Astrocyte of the cerebellum (primary cell): ENCODE data around the gene CBLN4.

Experiments
- DNase-seq: peaks from one replicate; pipeline ENCODE4 v3.0.0-alpha.2; 2011; ENCODE audit warnings: low read depth
- H3K4me3 ChIP-seq: 2 replicates; pipeline ENCODE4 v1.5.1; 2011; ENCODE audit warnings: mild to moderate bottlenecking, low read depth, low read length, moderate library complexity
- CTCF ChIP-seq: IDR thresholded peaks from 2 replicates; pipeline ENCODE4 v1.5.1; 2012; ENCODE audit warnings: low read length, low read depth, moderate library complexity, mild to moderate bottlenecking; ENCODE audit errors: missing control alignments
- in situ Hi-C: cut with HindIII; loops from 2 replicates; pipeline ENCODE4 v1.10.0; 2017; ENCODE audit warnings: low sequenced_read_pairs

CBLN4 gene

GRCh38 chr20:56005389-56005715 lies at the start of gene CBLN4:
TSS of gene CBLN4 (minus strand) at chr20:56005519. CDS start at chr20:56004171, 1,348 bp downstream.
- DNase-seq, result no peak

DNA sequence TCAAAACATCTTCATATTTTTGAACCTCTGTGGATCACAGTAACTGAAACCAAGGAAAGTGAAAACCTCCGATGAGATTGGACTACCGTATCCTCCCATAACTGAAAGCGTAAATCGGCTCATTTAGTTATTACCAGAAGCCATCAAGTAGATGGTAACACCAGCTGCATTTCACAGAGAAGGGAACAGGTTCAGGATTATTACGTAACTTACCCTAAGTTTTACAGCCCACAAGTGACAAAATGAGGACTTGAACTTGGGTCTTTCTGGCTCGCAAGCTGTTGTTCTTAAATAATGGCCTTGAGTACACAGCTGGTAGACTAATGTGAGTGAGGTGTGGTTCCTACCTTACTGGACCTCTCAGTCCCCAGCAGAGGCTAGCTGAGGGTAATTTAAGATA lies 37.9 kb upstream of the CBLN4 start:
- in situ Hi-C loops, result no loop called here
- no peak overlapping the region for H3K4me3 ChIP-seq
- no peak for DNase-seq
- no peak for TF ChIP-seq CTCF

More at GRCh38 chr20:56005389-56005715, at the start of gene CBLN4:
- in situ Hi-C loops, result no loop called here
- TF ChIP-seq CTCF, result no peak
- no peak within 1 kb of the TSS for H3K4me3 ChIP-seq

GRCh38 chr20:56032251-56032650 lies 26.9 kb upstream of the CBLN4 start:
- no peak for DNase-seq
- no peak for TF ChIP-seq CTCF
- in situ Hi-C loops, result no loop called here

DNA sequence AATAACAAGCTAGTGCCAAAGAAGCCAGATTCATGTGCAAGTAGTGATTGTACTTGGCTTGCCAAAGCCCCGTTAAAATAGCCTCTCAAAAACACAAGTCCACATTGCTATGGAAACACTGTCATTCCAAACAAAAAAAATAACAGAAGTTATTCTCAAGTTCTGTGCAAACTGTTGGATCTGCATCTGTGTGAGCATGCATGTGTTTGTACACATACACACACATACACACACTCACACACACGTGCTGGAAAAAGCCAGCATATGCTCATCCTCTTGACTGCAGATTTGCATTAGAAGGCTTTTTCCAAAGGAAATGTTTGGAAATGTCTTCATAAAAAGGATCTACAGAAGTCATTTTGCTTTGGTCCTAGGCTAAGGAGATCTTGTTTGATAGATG lies 13.4 kb upstream of the CBLN4 start:
- no peak for TF ChIP-seq CTCF
- no peak overlapping the region for H3K4me3 ChIP-seq
- DNase-seq, result no peak
- in situ Hi-C loops, result no loop called here

More at GRCh38 chr20:56032251-56032650, 26.9 kb upstream of the CBLN4 start:
- no peak overlapping the region for H3K4me3 ChIP-seq

GRCh38 chr20:56018194-56018593 lies 12.9 kb upstream of the CBLN4 start:
- no peak for TF ChIP-seq CTCF
- in situ Hi-C loops, result no loop called here
- no peak overlapping the region for H3K4me3 ChIP-seq
- no peak for DNase-seq

DNA sequence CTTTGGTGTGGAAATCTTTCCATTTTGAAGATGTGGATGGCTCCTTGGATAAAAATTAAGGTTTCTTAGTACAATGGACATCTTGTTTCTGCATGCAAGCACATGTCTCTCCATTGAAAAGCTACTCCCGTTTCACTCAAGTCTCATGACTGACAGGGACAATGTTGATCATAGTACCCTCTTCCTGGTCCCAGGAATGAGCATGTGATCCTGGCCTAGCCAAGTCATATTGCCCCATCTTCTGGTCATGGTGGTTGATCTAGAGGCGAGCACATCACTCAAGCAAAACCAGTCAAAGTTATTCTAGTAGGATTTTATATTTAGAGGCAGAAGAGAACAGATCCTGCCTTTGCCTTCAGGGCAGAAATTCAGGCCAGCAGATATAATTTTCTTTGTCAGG lies 12.2 kb upstream of the CBLN4 start:
- TF ChIP-seq CTCF, result no peak
- in situ Hi-C loops, result no loop called here
- DNase-seq, result no peak
- no peak overlapping the region for H3K4me3 ChIP-seq

GRCh38 chr20:56014998-56015397 lies 9.7 kb upstream of the CBLN4 start:
- in situ Hi-C loops, result no loop called here
- H3K4me3 ChIP-seq, result no peak overlapping the region
- no peak for DNase-seq
- no peak for TF ChIP-seq CTCF
